A549 (cell line): ENCODE measurements around the gene MYT1.

Experiments used
- CBX2 ChIP-seq: fragments of 200-600 bp; sonication (generic); IDR thresholded peaks from 2 replicates; pipeline ENCODE4 v1.6.1; 2016; ENCODE audit warnings: low read depth, mild to moderate bottlenecking, borderline replicate concordance
- CTCF ChIP-seq: fragments of >200 bp; sonication (Bioruptor Twin); formaldehyde crosslinking; IDR thresholded peaks from 3 replicates; pipeline ENCODE4 v1.5.1; 2016
- EP300 ChIP-seq, 2 experiments: fragments of >200 bp; sonication (Bioruptor Twin); formaldehyde crosslinking; IDR thresholded peaks; 2 replicates in 1 of 2; 3 replicates in 1 of 2; pipeline ENCODE4 v1.6.1; 2016 to 2017
- MAX ChIP-seq: IDR thresholded peaks from 2 replicates; pipeline ENCODE4 v1.6.1; 2012
- MYC ChIP-seq: IDR thresholded peaks from 2 replicates; pipeline ENCODE4 v1.6.1; 2012; ENCODE audit warnings: mild to moderate bottlenecking, inconsistent platforms, low read length, improper control_type of control experiment, borderline replicate concordance
- PBX3 ChIP-seq: IDR thresholded peaks from 2 replicates; pipeline ENCODE4 v1.6.1; 2012
- RAD21 ChIP-seq, 2 experiments: fragments of >200 bp in 1 of 2; sonication (Bioruptor Twin) in 1 of 2; formaldehyde crosslinking in 1 of 2; IDR thresholded peaks in 1 of 2; conservative IDR thresholded peaks in 1 of 2; 2 replicates in 1 of 2; 3 replicates in 1 of 2; pipeline ENCODE4 v1.6.1; 2012 to 2018; ENCODE audit warnings: inconsistent platforms in 1 of 2
- RCOR1 ChIP-seq: fragments of 150-350 bp; IDR thresholded peaks from 2 replicates; pipeline ENCODE4 v1.6.1; 2014; ENCODE audit warnings: antibody characterized with exemption, low read length, low read depth
- REST ChIP-seq: fragments of 200-600 bp; sonication (generic); IDR thresholded peaks from 2 replicates; pipeline ENCODE4 v1.6.1; 2016; ENCODE audit warnings: antibody characterized with exemption, mild to moderate bottlenecking, moderate library complexity

- TF ChIP-seq MAX (no peak), CTCF (no peak), RCOR1 (no peak), REST (no peak), MYC (no peak), RAD21 (conservative IDR thresholded peaks at IDR 0.05 in 1 of 2, IDR thresholded peaks at IDR 0.05 in 1 of 2) (no peak), PBX3 (no peak), CBX2 (no peak), EP300 (IDR thresholded peaks at IDR 0.05) (no peak)
Measured at GRCh38 chr20:64216910-64217309, 52.7 kb downstream of the MYT1 start.
